HG03045 (cell line): Measurements from ENCODE around the gene SUPT5H.
"Not testable (repeated sequence)": the region's sequence is repeated elsewhere in the genome, so short reads cannot be mapped to it uniquely, and the experiment has no call there.

Source experiments
- ATAC-seq: cut with Tn5 transposase; IDR thresholded peaks from one replicate; pipeline ENCODE4 v1.9.1; 2021; ENCODE audit warnings: mild to moderate bottlenecking, moderate library complexity; ENCODE audit not compliant: unreplicated experiment

Gene SUPT5H

DNA sequence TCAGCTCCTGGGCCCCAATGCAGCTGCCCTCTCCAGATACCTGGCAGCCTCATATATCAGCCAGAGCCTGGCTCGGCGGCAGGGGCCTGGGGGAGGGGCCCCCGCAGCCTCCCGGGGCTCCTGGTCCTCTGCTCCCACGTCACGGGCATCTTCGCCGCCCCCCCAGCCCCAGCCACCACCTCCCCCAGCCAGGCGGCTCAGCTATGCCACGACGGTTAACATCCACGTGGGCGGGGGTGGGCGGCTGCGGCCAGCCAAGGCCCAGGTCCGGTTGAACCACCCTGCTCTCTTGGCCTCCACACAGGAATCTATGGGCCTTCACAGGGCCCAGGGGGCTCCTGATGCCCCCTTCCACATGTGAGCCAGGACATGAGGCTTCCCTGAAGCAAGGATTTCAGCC is 20.4 kb upstream of the SUPT5H start:
- no peak for ATAC-seq

DNA sequence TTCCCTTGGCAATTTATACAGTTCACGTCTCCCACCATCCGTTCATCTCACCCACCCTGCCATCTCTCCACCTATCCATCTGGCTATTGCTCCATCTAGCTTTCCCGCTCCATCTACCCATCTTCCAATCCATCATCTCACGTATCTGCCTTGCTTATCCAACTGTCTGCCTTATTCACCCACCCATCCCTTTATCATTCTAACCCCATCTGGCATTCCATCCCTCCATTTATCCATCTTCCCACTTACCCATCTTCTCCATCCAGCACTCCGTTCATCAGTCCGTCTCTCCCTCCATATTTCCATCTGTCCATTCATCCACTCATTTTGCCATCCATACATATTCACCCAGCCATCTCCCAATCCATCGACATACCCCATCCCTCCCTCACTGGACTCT is 19.6 kb upstream of the SUPT5H start:
- ATAC-seq = no peak

DNA sequence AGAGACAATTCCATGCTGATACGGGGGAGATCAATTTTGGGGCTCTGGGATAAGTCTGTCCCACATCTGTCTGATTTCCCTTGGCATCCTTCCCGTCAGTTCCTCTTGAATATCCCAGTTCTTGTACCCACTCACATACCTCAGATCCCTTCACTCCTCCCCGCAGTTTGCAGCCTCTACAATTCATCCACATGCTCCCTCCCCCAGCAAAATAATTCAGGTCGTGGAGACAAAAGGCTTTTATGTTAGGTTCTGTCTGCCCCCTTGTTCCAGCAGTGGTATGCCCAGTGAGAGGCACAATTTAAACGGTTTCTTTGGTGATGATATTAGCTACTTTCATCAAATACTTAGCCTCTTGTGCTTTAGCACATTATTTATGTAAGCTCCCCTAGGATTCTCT is 19.2 kb upstream of the SUPT5H start:
- ATAC-seq = no peak

DNA sequence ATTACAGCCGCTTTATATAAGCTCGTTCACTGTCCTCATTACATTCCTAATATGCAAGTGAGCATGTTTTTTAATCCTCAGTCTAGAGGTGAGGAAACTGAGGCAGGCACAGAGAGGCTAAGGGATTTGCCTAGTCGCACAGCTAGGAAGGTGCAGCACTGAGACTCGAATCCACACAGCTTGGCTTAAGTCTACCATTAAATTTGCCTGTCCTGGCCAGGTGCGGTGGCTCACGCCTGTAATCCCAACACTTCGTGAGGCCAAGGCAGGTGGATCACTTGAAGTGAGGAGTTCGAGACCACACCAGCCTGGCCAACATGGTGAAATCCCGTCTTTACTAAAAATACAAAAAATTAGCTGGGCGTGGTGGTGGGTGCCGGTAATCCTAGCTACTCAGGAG is 17.7 kb upstream of the SUPT5H start:
- ATAC-seq = no peak

DNA sequence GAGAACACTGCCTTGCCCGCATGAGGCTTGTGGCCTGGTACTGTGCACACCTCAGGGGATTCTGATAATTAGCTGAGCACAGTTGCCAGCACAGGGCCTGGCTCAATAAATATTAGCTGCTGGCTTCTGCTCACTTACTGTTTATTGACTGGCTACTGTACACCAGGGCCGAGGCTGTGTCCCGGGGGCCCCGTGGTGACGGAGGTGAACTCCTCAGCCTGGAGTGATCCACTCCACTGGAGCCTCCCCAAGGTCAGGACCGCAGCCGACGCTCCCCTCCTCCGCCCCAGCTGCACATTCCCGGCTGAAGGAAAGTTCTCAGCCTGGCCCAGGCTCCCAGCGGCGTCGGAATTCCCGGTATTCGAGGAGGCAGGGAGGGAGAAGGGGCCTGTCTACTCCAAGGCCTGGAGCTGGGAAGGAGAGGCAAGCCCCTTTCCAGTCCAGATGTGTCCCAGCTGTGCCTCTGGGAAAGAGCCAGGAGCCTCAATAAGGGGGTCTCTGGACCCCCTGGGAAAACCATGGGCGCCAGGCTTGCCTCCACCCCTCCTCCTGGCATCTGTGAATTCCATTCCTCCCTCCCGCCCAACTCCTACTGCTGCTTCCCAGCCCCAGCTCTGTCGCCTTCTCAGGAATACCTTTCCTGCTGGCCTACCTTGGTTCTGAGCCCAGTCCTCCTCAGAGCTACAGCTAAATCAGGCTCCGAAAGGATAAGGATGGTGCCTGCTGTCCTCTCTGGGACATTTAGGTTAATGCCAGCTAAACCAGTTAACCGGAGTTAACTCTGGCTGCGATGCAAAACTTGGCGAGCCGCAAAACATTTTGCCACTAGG is 16.9 kb upstream of the SUPT5H start:
- no peak for ATAC-seq

DNA sequence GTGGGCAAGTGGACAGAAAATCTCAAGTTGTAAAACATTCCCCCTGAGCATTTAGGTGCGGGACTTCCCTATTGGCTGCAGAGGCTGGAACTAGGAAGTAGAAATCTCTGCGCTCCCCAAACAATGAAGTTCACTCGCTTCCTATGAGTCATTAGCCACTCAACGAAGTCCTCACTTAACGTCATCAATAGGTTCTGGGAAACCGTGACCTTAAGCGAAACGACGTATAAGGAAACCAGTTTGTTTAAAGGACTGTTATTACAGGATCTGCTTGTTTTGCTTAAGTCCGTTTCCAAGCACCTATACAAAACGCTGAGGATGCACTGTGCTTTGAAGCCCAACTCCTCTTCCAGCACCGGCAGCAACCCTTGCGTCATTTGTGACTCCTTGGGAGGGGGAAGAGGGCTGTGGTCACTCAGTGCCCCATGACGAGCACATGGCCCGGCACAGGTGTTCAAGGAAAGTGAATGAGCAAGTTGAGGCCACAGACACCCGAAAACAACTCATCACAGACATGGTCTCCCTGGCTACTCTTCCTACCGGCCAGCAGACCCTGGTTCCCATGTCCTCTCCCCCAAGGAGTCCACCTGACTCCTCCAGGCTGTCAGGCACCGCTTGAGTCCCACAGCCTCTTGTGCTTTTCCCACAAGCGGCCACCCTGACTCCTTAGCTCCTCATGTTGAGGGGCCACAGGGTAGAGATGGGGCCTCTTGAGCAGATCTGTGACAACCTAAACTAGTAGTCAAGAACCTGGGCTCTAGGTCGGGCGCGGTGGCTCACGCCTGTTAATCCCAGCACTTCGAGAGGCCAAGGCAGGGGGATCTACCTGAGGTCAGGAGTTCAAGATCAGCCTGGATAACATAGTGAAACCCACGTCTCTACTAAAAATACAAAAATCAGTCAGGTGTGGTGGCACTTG is 14.4 kb upstream of the SUPT5H start:
- no peak for ATAC-seq

DNA sequence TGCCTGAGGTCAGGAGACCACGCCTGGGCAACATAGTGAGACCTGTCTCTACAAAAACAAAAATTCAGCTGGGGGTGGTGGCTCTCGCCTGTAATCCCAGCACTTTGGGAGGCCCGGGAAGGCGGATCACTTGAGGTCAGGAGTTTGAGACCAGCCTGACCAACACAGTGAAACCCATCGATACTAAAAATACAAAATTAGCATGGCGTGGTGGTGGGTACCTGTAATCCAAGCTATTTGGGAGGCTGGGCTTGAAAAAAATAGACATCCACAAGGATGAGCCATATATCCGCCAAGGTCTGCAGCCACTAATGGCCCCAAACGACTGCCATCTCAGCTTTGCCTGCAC is 12.7 kb upstream of the SUPT5H start:
- no peak for ATAC-seq

DNA sequence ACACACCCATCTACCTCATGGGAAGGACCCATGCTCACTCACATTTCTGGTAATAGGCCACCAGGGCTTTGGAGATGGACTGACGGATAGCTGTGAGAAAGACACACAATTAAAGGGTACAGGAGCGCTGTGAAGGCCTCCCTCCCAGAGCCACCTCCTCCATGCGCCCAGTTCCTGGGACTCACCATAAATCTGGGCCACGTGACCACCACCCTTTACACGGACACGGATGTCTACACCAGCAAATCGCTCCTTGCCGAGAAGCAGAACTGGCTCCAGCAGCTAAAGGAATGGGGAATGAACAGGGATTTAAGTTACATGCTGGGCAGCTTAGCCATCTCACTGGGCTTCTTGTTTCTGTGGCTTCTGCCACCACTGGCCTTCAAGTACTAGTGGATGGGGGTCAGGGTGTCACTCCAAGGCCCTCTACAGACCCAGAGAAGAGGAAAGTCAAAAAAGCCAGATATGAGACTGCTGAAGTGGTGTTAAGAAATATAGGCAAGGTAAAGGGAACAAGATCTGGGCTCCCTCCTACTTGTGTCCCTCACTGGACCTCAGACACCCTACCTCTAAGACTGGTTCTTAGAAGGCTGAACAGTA is 11.8 kb upstream of the SUPT5H start:
- ATAC-seq = no peak

DNA sequence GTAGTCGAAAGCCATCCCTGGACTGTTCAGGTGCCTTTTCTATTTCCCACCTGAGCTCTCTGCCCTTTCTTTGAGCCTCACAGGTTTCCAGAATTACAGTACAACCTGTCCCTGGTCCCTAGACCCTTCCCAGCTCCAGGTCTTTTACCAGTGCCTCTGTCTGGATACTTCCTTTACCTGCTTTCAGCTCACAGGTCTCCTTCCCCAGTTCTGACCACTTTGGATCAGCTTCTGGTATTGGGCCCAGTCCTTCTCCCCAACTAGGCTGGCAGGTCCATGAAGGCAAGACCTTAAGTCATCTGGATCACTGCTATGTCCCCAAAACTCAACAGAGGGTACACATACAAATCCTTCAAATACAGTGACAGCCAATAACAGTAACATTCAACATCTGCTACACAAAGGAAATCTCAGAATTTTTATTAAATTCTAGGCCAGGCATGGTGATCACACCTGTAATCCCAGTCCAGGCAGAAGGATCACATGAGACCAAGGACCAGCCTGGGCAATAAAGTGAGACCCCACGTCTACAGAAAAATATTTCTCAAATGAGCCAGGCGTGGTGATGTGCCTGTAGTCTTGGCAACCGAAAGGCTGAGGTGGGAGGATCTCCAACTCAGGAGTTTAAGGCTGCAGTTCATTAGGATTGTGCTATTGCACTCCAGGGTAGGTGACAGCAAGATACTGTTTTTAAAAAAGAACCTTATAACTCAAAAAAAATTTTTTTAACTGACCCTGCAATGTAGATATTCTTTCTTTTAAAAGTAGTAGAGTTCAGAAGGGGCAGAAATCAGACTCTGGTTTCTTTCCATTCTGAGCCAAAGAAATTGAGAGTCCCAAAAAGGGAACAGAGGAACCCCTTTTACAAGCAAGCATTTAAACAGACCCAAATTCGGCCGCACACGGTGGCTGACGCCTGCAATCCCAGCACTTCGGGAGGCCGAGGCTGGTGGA is 11.0 kb upstream of the SUPT5H start:
- no peak for ATAC-seq

DNA sequence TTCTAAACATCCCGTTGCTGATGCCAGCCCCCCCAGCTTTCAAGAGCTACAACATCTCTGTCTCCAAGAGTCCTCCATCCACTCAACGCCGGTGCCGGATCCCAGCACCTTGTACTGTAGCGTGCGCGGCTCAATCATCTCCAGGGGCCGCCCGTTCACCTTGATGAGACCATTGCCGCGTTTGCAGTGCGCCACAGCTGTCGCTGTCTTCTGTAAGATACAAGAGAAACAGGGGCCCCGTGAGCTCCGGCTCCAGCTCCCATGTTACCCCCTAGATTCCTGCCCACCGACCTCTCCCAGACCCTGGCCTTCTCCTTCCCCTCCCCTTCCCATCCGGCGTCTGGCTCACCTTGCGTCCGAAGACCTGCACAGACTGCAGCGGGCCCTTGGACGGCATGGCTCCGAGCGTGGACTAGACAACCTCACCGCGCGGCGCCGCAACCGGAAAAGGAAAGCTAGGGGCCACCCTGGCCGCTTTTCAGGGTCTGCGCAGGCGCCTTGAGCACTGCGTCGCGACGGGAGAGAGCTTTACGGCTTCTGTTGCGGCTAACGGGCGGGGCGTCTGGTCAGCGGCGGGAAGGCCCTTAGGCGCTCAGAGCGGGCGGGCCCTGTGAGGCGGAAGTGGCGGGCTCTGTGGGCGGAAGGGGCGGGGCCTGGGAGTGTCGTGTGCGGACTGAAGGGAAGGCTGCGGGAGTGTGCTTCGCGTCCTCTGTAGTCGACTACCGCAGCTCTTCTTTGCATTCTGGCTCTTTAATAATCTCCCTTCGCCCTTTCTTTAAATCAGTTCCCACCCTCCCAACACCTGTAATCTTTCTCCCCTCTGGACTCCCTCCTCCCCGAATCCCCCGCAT is 9.7 kb upstream of the SUPT5H start, which contains the start of gene RPS16:
Gene RPS16 (minus strand): TSS at position 451 of the 851 bp plus-strand sequence. CDS start 54 bp downstream, at position 397.
- ATAC-seq = peak; percentile 78

DNA sequence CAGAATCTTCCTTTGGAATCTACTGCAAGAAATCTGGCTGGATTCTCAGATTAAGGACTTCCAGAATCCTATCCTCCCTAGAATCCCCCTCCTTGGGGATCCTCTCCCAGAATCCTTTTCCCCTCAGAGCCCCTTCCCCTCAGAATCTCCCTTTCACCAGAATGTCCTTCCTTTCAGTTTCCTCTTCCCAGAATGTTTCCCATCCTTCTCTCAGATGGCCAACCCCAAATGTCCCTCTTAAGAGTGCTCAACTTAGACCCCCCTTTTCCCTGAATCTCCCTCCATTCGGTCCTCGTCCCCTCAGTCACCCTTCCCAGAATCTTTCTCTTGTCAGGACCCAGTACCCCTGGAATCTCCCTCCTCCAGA is 9.0 kb upstream of the SUPT5H start:
- ATAC-seq = no peak

DNA sequence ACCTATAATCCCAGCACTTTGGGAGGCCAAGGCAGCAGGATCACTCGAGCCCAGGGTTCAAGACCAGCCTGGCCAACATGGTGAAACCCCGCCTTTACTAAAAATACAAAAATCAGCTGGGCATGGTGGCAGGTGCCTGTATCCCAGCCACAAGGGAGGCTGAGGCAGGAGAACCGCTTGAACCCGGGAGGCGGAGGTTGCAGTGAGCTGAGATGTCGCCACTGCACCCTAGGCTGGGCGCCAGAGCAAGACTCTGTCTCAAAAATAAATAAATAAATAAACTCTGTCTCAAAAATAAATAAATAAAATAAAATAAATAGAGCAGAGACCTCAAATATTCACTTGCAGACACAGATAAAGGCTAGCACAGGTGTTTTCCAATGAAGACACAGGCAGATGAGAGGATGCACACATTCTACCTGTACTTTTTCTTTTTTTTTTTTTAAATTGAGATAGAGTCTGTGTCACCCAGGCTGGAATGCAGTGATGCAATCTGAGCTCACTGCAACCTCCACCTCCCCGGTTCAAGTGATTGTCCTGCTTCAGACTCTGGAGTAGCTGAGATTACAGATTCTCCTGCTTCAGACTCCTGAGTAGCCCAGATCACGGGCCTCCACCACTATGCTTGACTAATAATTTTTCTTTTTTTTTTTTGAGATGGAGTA is 7.0 kb upstream of the SUPT5H start:
- ATAC-seq = no peak

DNA sequence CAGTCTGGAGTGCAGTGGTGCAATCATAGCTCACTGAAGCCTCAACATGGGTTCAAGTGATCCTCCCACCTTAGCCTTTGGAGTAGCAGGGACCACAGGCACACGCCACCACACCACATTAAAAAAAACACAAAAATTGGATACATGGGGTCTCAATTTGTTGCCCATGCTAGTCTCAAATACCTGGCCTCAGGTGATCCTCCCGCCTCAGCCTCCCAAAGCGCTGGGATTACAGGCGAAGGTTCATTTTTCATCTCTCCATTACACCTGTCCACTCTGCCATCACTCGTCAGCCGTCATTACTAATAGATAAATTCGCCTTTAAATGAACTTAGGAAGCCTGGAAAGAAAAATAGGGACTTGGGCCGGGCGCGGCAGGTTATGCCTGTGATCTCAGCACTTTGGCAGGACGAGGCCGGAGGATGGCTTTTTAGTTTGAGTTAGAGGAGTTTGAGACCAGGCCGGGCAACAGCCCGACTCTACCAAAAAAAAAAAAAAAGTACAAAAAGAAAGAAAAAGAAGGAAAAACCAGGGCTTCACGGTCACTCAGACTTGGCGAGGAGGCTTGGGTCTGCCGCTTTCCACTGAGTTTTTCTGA is 685 bp upstream of the SUPT5H start:
- ATAC-seq = no peak

DNA sequence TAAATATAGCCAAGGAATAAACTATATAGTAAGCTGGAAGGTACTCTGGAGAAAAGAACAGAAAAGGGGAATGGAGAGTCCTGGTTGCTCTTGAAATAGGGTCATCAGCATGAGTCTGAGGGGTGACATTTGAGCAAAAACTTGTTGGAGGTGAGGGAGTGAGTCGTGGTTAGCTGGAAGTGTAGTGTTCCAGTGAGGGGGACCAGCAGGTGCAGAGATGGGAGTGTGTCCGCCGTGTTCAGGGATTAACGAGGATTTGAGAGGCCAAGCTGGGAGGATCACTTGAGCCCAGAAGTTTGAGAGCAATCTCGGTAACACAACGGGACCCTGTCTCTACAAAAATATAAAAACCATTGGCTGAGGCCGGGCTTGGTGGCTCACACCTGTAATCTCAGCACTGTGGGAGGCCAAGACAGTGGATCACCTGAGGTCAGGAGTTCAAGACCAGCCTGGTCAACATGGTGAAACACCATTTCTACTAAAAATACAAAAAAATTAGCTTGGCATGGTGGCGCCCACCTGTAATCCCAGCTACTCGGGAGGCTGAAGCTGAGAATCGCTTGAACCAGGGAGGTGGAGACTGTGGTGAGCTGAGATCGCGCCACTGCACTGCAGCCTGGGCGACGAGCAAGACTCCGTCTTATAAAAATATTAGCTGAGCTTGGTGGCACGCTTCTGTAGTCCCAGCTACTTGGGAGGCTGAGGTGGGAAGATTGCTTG is 1.1 kb downstream of the SUPT5H start:
- ATAC-seq = no peak

DNA sequence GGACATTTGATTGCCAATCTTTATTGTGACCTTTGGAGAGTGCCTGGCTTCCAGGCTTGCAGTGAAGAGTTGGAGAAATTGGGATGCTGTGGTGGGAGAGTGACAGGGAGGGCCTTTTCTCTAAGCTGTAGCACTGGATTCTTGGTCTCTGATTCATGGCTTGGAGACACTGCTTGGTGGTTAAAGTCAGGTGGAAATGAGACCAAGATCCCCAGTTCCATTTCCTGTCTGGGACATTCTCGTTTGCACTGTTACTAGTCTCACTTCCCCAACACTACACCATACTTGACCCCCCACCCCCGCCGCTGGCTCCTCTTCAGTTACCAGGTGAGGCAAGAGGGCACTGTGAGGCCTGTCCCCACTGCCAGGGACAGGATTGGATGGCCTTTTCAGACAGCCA is 2.9 kb downstream of the SUPT5H start:
- ATAC-seq = no peak

DNA sequence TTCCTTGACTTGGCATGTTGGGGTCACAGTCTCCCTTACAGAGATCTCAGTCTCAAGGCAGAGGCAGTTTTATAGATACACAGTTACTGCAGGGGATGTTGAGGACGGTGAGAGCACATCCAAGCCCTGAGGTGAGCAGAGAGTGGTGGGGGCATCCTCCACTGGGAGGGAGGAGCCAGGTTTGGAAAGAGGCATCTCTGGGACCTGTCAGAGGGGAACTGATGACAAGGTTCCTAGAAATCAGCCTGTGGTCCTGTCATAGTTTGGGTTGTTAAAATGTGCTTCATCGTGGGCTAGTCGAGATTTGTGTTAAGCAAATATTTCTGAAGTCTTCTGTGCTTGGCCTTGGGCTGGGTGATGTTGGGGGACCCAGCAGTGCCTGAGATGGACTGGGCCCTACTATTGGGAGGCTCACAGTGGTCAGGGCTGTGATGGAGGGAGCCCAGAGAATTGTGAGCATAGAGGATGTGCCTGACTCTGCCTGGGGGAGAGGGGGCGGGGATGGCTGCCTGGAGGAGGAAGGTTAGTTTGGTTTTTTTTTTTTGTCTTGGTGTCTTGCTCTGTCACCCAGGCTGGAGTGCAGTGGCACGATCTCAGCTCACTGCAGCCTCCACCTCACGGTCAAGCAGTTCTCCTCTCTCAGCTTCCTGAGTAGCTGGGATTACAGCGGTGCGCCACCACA is 3.9 kb downstream of the SUPT5H start:
- no peak for ATAC-seq

DNA sequence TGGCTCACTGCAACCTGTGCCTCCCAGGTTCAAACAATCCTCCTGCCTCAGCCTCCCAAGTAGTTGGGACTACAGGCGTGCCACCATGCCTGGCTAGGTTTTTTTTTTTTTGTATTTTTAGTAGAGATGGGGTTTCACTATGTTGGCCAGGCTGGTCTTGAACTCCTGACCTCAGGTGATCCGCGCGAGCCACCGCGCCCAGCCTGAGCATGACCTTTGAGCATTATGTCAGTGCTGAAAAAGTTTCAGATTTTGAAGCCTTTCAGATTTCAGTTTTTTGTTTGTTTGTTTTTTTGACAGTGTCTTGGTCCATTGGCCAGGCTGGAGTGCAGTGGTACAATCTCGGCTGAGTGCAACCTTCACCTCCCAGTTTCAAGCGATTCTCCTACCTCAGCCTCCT is 5.9 kb downstream of the SUPT5H start:
- not testable (repeated sequence) for ATAC-seq
